H1 (cell line): ENCODE data around the gene CTNND2. TPM values are rescaled to one million over a fixed set of nuclear protein-coding genes. Genes with fewer than 3 reads are reported as not detected.

Experiments used
- CTCF ChIA-PET: fragments of 300-600 bp; sonication (Branson Sonifier 250); formaldehyde crosslinking; loops from one replicate; lab custom pipeline; 2021; ENCODE audit not compliant: partially characterized antibody; lab: Charles Lee
- POLR2A ChIA-PET: fragments of 300-600 bp; sonication (Branson Sonifier 250); formaldehyde crosslinking; loops from one replicate; lab custom pipeline; 2021; ENCODE audit warnings: inconsistent platforms; ENCODE audit not compliant: partially characterized antibody; lab: Charles Lee
- DNase-seq, 2 experiments: peaks; one replicate each; pipeline versions ENCODE4 v3.0.0 to v3.0.0-alpha.2; 2010 to 2022; ENCODE audit warnings: low spot score in 2 of 2, low read depth in 1 of 2, mixed read lengths in 1 of 2
- FAIRE-seq: peaks from 2 replicates; lab custom pipeline; 2011; peaks lifted over from hg19 to GRCh38; lab: Jason Lieb, UNC
- H2AFZ ChIP-seq: 2 replicates; pipeline ENCODE4 v1.8.1; 2012; ENCODE audit warnings: low read length, inconsistent platforms
- H2AK5ac ChIP-seq: 2 replicates; pipeline ENCODE4 v1.6.1; 2013; ENCODE audit warnings: low read depth, low read length
- H2BK120ac ChIP-seq: replicated peaks from 2 replicates; pipeline ENCODE3; 2013; ENCODE audit warnings: low read depth, low read length, inconsistent platforms
- H2BK12ac ChIP-seq: 2 replicates; pipeline ENCODE4 v1.6.1; 2013; ENCODE audit warnings: low read depth, low read length
- H2BK15ac ChIP-seq: 2 replicates; pipeline ENCODE4 v1.6.1; 2013; ENCODE audit warnings: low read length
- H2BK20ac ChIP-seq: 2 replicates; pipeline ENCODE4 v1.6.1; 2013; ENCODE audit warnings: low read length
- H2BK5ac ChIP-seq: 2 replicates; pipeline ENCODE4 v1.6.1; 2013; ENCODE audit warnings: low read depth, low read length
- H3K14ac ChIP-seq: 2 replicates; pipeline ENCODE4 v1.6.1; 2013; ENCODE audit warnings: inconsistent platforms; ENCODE audit not compliant: insufficient read length
- H3K18ac ChIP-seq: 2 replicates; pipeline ENCODE4 v1.6.1; 2013; ENCODE audit warnings: low read length; ENCODE audit errors: extremely low read depth
- H3K23ac ChIP-seq: 2 replicates; pipeline ENCODE4 v1.6.1; 2013; ENCODE audit warnings: inconsistent platforms; ENCODE audit not compliant: insufficient read length
- H3K23me2 ChIP-seq: 2 replicates; pipeline ENCODE4 v1.6.1; 2013; ENCODE audit warnings: low read depth, low read length
- H3K27ac ChIP-seq: 2 replicates; pipeline ENCODE4 v1.6.1; 2011; ENCODE audit warnings: low read depth, low read length, inconsistent platforms
- H3K27me3 ChIP-seq, 4 experiments: replicated peaks in 1 of 4; 1 replicate in 1 of 4; 2 replicates in 3 of 4; pipeline versions ENCODE4 v1.6.1 to v1.8.1; 2011 to 2013; ENCODE audit warnings: low read length in 3 of 4, mild to moderate bottlenecking in 3 of 4, inconsistent platforms in 2 of 4, mixed read lengths in 2 of 4, moderate library complexity in 1 of 4; ENCODE audit not compliant: control insufficient read depth in 3 of 4, insufficient read depth in 3 of 4; ENCODE audit errors: extremely low read depth in 1 of 4
- H3K36me3 ChIP-seq, 4 experiments: 2 replicates each; pipeline versions ENCODE4 v1.6.1 to v1.8.1; 2011 to 2013; ENCODE audit warnings: mild to moderate bottlenecking in 4 of 4, low read length in 3 of 4, moderate library complexity in 2 of 4, control low read depth in 1 of 4, inconsistent platforms in 1 of 4; ENCODE audit not compliant: insufficient read depth in 4 of 4, control insufficient read depth in 2 of 4
- H3K4ac ChIP-seq: replicated peaks from 2 replicates; pipeline ENCODE3; 2013; ENCODE audit warnings: low read length, low read depth, mixed read lengths, inconsistent platforms; ENCODE audit not compliant: insufficient read length
- H3K4me1 ChIP-seq, 4 experiments: replicated peaks in 1 of 4; 1 replicate in 1 of 4; 2 replicates in 3 of 4; pipeline versions ENCODE4 v1.6.1 to v1.8.1; 2011 to 2013; ENCODE audit warnings: low read length in 3 of 4, inconsistent platforms in 2 of 4, mixed read lengths in 1 of 4; ENCODE audit not compliant: insufficient read depth in 4 of 4, control insufficient read depth in 3 of 4
- H3K4me2 ChIP-seq, 2 experiments: 2 replicates each; pipeline versions ENCODE4 v1.6.1 to v1.8.1; 2011 to 2013; ENCODE audit warnings: low read depth in 2 of 2, low read length in 2 of 2, control low read depth in 1 of 2, inconsistent platforms in 1 of 2, mild to moderate bottlenecking in 1 of 2; ENCODE audit not compliant: insufficient read depth in 1 of 2
- H3K4me3 ChIP-seq, 4 experiments: fragments of 200-600, 300-600 bp in 1 of 4; sonication (generic), shearing (Covaris generic), sonication (Bioruptor Twin) in 1 of 4; 2 replicates each; pipeline versions ENCODE4 v1.5.1 to v1.8.1; 2011 to 2016; ENCODE audit warnings: low read length in 4 of 4, low read depth in 3 of 4, control low read depth in 2 of 4, inconsistent platforms in 2 of 4, mild to moderate bottlenecking in 2 of 4, mixed read lengths in 1 of 4, moderate library complexity in 1 of 4; ENCODE audit not compliant: insufficient read depth in 2 of 4; ENCODE audit errors: extremely low read depth in 1 of 4
- H3K56ac ChIP-seq: replicated peaks from 2 replicates; pipeline ENCODE3; 2013; ENCODE audit warnings: low read depth, mild to moderate bottlenecking, mixed read lengths, low read length, inconsistent platforms; ENCODE audit not compliant: insufficient read length
- H3K79me1 ChIP-seq: 2 replicates; pipeline ENCODE4 v1.6.1; 2013; ENCODE audit warnings: low read depth, low read length, control low read depth
- H3K79me2 ChIP-seq, 2 experiments: 2 replicates each; pipeline versions ENCODE4 v1.6.1 to v1.8.1; 2012 to 2013; ENCODE audit warnings: low read length in 2 of 2, mild to moderate bottlenecking in 2 of 2, inconsistent platforms in 1 of 2; ENCODE audit not compliant: insufficient read depth in 2 of 2, control insufficient read depth in 1 of 2
- H3K9ac ChIP-seq, 4 experiments: replicated peaks in 1 of 4; 1 replicate in 1 of 4; 2 replicates in 3 of 4; pipeline versions ENCODE4 v1.6.1 to v1.8.1; 2011 to 2013; ENCODE audit warnings: low read depth in 3 of 4, low read length in 3 of 4, control low read depth in 2 of 4, mild to moderate bottlenecking in 2 of 4, moderate library complexity in 2 of 4, inconsistent platforms in 1 of 4; ENCODE audit errors: extremely low read depth in 1 of 4
- H3K9me3 ChIP-seq, 2 experiments: 2 replicates each; pipeline versions ENCODE4 v1.6.1 to v1.8.1; 2012 to 2013; ENCODE audit warnings: mild to moderate bottlenecking in 2 of 2, moderate library complexity in 2 of 2, control low read depth in 1 of 2, inconsistent platforms in 1 of 2, low read depth in 1 of 2, low read length in 1 of 2, mixed read lengths in 1 of 2; ENCODE audit not compliant: insufficient read depth in 2 of 2
- H4K20me1 ChIP-seq, 2 experiments: replicated peaks in 1 of 2; 2 replicates each; pipeline versions ENCODE3 to v1.8.1; 2011 to 2013; ENCODE audit warnings: inconsistent platforms in 2 of 2, low read length in 2 of 2, mild to moderate bottlenecking in 1 of 2; ENCODE audit not compliant: insufficient read depth in 2 of 2, control insufficient read depth in 1 of 2
- H4K5ac ChIP-seq: 2 replicates; pipeline ENCODE4 v1.6.1; 2013; ENCODE audit warnings: low read length, low read depth, mixed read lengths, inconsistent platforms; ENCODE audit not compliant: insufficient read length
- H4K8ac ChIP-seq: 2 replicates; pipeline ENCODE4 v1.8.0; 2013; ENCODE audit warnings: mild to moderate bottlenecking, moderate library complexity, low read length, inconsistent platforms; ENCODE audit not compliant: insufficient read depth; ENCODE audit errors: extremely low read depth
- H4K91ac ChIP-seq: replicated peaks from 2 replicates; pipeline ENCODE3; 2013; ENCODE audit warnings: low read length, mixed read lengths, inconsistent platforms; ENCODE audit not compliant: insufficient read length
- CBX8 ChIP-seq: fragments of 300-800, 300-1000 bp; sonication (generic); IDR thresholded peaks from 2 replicates; pipeline ENCODE4 v1.7.1; 2016; ENCODE audit warnings: low read depth, low read length, borderline replicate concordance
- CREB1 ChIP-seq: IDR thresholded peaks from 2 replicates; pipeline ENCODE4 v1.6.1; 2012; ENCODE audit warnings: inconsistent platforms
- EZH2 ChIP-seq: fragments of 200-600 bp; sonication (generic); IDR thresholded peaks from 2 replicates; pipeline ENCODE4 v1.7.1; 2012; ENCODE audit warnings: low read depth, mild to moderate bottlenecking, moderate library complexity, low read length, inconsistent platforms; ENCODE audit not compliant: severe bottlenecking
- HDAC6 ChIP-seq: IDR thresholded peaks from one replicate; pipeline ENCODE4 v1.7.1; 2012; ENCODE audit warnings: low read depth, mild to moderate bottlenecking, inconsistent platforms, low read length, moderate library complexity
- POU5F1 ChIP-seq: IDR thresholded peaks from 2 replicates; pipeline ENCODE4 v1.6.1; 2011; ENCODE audit warnings: low read depth, mild to moderate bottlenecking, low read length, moderate library complexity
- RAD21 ChIP-seq, 2 experiments: IDR thresholded peaks in 1 of 2; conservative IDR thresholded peaks in 1 of 2; 2 replicates each; pipeline ENCODE4 v1.6.1; 2011; ENCODE audit warnings: low read depth in 2 of 2, low read length in 2 of 2, improper control_type of control experiment in 1 of 2, inconsistent platforms in 1 of 2, mild to moderate bottlenecking in 1 of 2, moderate library complexity in 1 of 2
- RBBP5 ChIP-seq: IDR thresholded peaks from 2 replicates; pipeline ENCODE4 v1.7.1; 2012; ENCODE audit warnings: low read depth, mild to moderate bottlenecking, inconsistent platforms, low read length, moderate library complexity, borderline replicate concordance
- SIX5 ChIP-seq: IDR thresholded peaks from 2 replicates; pipeline ENCODE4 v1.6.1; 2011; ENCODE audit warnings: mild to moderate bottlenecking, low read depth, low read length
- SP2 ChIP-seq: IDR thresholded peaks from 2 replicates; pipeline ENCODE4 v1.6.1; 2012; ENCODE audit warnings: mild to moderate bottlenecking, low read length, inconsistent platforms
- SP4 ChIP-seq: IDR thresholded peaks from 2 replicates; pipeline ENCODE4 v1.6.1; 2012; ENCODE audit warnings: low read length, inconsistent platforms
- WGBS, 2 experiments: shearing (Covaris generic) in 1 of 2; methylation state at CpG; one replicate each; pipeline versions ENCODE4 v1.1.6 to v1.1.7; 2013 to 2015; ENCODE audit warnings: low lambda C conversion rate in 2 of 2, mixed read lengths in 2 of 2, inconsistent platforms in 1 of 2, low coverage in 1 of 2, missing lambda C conversion rate in 1 of 2; ENCODE audit not compliant: insufficient replicate concordance in 2 of 2, insufficient coverage in 1 of 2, insufficient read length in 1 of 2; ENCODE audit errors: extremely low coverage in 1 of 2, missing lambda C conversion rate in 1 of 2; 5-methylcytosine and 5-hydroxymethylcytosine counted together
- polyA plus RNA-seq, 7 experiments: library from polyadenylated mRNA; depleted of rRNA in 3 of 7; stranded (reverse) in 5 of 7; unstranded in 2 of 7; fragments of >200 nt in 5 of 7; fragments of 200-250 nt in 2 of 7; gene quantifications; 1 replicate in 5 of 7; 2 replicates in 1 of 7; 4 replicates in 1 of 7; pipeline versions ENCODE4 v1.2.1 to v1.2.3, GENCODE V29; 2011 to 2013; ENCODE audit warnings: missing spikeins in 2 of 7, mixed read lengths in 2 of 7
- total RNA-seq: library from RNA; stranded (reverse); fragmentation: NEBNext Ultra II Directional; extraction: Animal tissue kit (Norgen Biotek cat#: 25700); gene quantifications from 2 replicates; pipeline ENCODE4 v1.2.1, GENCODE V29; 2021
- TF ChIP-seq, protein P1 (sequence below): IDR thresholded peaks from 2 replicates; pipeline ENCODE4 v1.6.1; 2012; ENCODE audit warnings: inconsistent platforms
- TF ChIP-seq, protein P2 (sequence below): IDR thresholded peaks from 2 replicates; pipeline ENCODE4 v1.6.1; 2011; ENCODE audit warnings: low read length, improper control_type of control experiment

CTNND2 gene
- total and polyA plus RNA-seq, 2 of the 8 experiments (the other 6 are each of a cell fraction or from before 2014, with no cell fraction given) = 7.4 to 14.2 TPM

DNA sequence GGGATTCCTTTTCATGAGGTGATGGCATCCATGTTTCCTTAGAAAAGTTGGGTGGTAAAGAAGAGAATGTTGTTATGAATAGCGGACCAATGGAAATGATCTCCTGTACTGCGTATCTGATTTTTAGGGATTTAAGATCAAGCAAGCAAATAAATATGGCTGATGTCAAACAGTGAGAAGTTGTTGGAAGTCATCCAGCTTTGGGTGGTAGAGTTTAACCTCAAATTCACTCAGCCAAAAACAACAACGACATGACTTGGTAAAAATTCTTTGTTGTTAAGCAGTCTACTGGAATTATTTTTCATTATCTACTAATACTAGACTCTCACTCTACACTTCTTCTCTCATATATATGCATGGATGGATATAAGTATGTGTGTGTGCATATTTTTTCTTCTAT, 426.5 kb downstream of the CTNND2 start:
- H2BK12ac ChIP-seq = no peak overlapping the region
- H3K36me3 ChIP-seq = no peaks in the 10 kb centered on the region
- H4K8ac ChIP-seq = no peak overlapping the region
- H3K56ac ChIP-seq = no peak overlapping the region
- no peak overlapping the region for H2BK15ac ChIP-seq
- no peak overlapping the region for H2BK5ac ChIP-seq
- no peak overlapping the region for H3K27ac ChIP-seq
- H3K9me3 ChIP-seq = no peaks in the 10 kb centered on the region
- no peak overlapping the region for H3K9ac ChIP-seq
- H4K91ac ChIP-seq = no peak overlapping the region
- H3K79me2 ChIP-seq = no peaks in the 10 kb centered on the region
- no peak overlapping the region for H3K14ac ChIP-seq
- no peaks in the 10 kb centered on the region for H3K4me1 ChIP-seq
- no peaks in the 10 kb centered on the region for H4K20me1 ChIP-seq
- no peak overlapping the region for H2BK20ac ChIP-seq
- no peak for TF ChIP-seq SP2
- TF ChIP-seq, protein P1, sequence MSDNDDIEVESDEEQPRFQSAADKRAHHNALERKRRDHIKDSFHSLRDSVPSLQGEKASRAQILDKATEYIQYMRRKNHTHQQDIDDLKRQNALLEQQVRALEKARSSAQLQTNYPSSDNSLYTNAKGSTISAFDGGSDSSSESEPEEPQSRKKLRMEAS = no peak
- TF ChIP-seq CBX8 = no peak
- TF ChIP-seq CREB1 = no peak
- TF ChIP-seq SIX5 = no peak
- TF ChIP-seq SP4 = no peak
- TF ChIP-seq RBBP5 = no peak
- TF ChIP-seq RAD21 (IDR thresholded peaks at IDR 0.05 in 1 of 2, conservative IDR thresholded peaks at IDR 0.05 in 1 of 2; ENCODE audit: low read depth in 2 of 2, low read length in 2 of 2) = no peak
- TF ChIP-seq POU5F1 = no peak
- no peak for TF ChIP-seq EZH2
- TF ChIP-seq, protein P2, sequence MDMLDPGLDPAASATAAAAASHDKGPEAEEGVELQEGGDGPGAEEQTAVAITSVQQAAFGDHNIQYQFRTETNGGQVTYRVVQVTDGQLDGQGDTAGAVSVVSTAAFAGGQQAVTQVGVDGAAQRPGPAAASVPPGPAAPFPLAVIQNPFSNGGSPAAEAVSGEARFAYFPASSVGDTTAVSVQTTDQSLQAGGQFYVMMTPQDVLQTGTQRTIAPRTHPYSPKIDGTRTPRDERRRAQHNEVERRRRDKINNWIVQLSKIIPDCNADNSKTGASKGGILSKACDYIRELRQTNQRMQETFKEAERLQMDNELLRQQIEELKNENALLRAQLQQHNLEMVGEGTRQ = no peak
- TF ChIP-seq HDAC6 = no peak
- ChIA-PET POLR2A (no interaction called here), CTCF (no interaction called here)
- no peak overlapping the region for H3K4me2 ChIP-seq
- H2BK120ac ChIP-seq = no peak overlapping the region
- no peak for FAIRE-seq
- H3K4ac ChIP-seq = no peak overlapping the region
- 88% methylated on average over 3 of the region's 3 CpGs; no CpG with 5 or more reads in 1 of the 2 experiments for WGBS, 2 experiments
- H3K4me3 ChIP-seq = no peak overlapping the region
- H3K27me3 ChIP-seq = no peaks in the 10 kb centered on the region
- DNase-seq = no peak
- no peaks in the 10 kb centered on the region; the same call in 1 of the 2 replicates for H3K79me1 ChIP-seq
- no peak overlapping the region for H2AK5ac ChIP-seq
- H3K18ac ChIP-seq = no peak overlapping the region
- no peak overlapping the region for H2AFZ ChIP-seq
- no peak overlapping the region for H3K23ac ChIP-seq
- no peak overlapping the region for H4K5ac ChIP-seq
- H3K23me2 ChIP-seq = no peaks in the 10 kb centered on the region
